MM.1S (cell line): ENCODE data around the gene EPS8L1.

ENCODE experiments used
- EZH2 ChIP-seq: fragments of 300-600 bp; sonication (generic); optimal IDR thresholded peaks from 2 replicates; pipeline ENCODE3; 2017; ENCODE audit warnings: low read depth, mild to moderate bottlenecking, antibody characterized with exemption, low read length, mixed read lengths
- EZH2phosphoT487 ChIP-seq: fragments of 300-600 bp; sonication (generic); IDR thresholded peaks from 2 replicates; pipeline ENCODE4 v1.6.1; 2018; ENCODE audit warnings: antibody characterized with exemption, low read length
- TF ChIP-seq, protein P1 (sequence below): fragments of 300-600 bp; sonication (generic); IDR thresholded peaks from 2 replicates; pipeline ENCODE4 v1.5.1; 2016; ENCODE audit warnings: antibody characterized with exemption, low read length, mixed read lengths

DNA sequence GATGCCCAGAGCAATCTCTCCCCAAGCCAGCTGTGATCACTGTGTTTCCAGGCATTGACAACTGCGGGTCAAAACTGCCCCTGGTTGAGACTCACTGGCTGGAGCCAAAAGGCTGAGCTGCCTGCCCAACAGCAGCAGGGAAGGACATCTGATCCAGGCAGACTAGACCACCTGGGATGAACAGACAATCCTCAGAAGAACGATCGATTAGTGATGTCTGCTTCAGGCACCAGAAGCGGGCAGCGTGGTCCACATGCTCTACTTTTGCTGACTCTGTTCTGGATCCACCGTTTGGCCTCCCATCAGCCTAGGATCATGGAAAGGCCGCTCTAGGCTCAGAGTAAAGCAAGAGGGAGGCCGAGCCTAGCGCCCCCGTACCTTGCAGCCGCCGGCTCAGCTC is 27.7 kb upstream of the EPS8L1 start:
- TF ChIP-seq, protein P1, sequence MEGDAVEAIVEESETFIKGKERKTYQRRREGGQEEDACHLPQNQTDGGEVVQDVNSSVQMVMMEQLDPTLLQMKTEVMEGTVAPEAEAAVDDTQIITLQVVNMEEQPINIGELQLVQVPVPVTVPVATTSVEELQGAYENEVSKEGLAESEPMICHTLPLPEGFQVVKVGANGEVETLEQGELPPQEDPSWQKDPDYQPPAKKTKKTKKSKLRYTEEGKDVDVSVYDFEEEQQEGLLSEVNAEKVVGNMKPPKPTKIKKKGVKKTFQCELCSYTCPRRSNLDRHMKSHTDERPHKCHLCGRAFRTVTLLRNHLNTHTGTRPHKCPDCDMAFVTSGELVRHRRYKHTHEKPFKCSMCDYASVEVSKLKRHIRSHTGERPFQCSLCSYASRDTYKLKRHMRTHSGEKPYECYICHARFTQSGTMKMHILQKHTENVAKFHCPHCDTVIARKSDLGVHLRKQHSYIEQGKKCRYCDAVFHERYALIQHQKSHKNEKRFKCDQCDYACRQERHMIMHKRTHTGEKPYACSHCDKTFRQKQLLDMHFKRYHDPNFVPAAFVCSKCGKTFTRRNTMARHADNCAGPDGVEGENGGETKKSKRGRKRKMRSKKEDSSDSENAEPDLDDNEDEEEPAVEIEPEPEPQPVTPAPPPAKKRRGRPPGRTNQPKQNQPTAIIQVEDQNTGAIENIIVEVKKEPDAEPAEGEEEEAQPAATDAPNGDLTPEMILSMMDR: no peak
- no peak for TF ChIP-seq EZH2phosphoT487
- no peak for TF ChIP-seq EZH2
